GM23248 (cell line): ENCODE measurements around the gene TLL2.

Source experiments
- EZH2 ChIP-seq: fragments of 200-600 bp; sonication (generic); IDR thresholded peaks from 2 replicates; pipeline ENCODE4 v1.6.1; 2018; ENCODE audit warnings: antibody characterized with exemption, mild to moderate bottlenecking; ENCODE audit not compliant: insufficient read depth, poor library complexity, severe bottlenecking
- EZH2phosphoT487 ChIP-seq: fragments of 200-600 bp; sonication (generic); IDR thresholded peaks from 2 replicates; pipeline ENCODE4 v1.6.1; 2018; ENCODE audit warnings: antibody characterized with exemption, moderate library complexity, mild to moderate bottlenecking, low read depth; ENCODE audit not compliant: insufficient read depth

DNA sequence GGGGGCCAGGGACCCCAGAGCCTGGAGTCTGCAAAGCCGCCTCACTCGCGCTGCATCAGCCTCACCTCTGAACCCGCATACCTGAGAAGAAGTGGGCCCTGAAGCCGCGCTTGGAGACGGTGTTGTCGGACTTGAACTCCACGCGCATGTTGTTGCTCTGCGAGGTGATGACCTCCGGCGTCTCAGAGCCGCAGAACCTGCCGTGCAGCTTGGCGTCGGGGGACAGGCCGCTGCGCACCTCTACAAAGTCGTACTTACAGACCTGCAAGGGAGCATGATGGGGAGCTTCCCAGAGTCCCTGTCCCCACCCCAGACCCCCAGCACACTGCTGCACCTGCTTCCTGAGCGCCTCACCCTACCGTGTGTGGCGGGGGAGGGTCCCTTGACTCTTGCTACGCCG is 129.2 kb downstream of the TLL2 start:
- TF ChIP-seq EZH2 (no peak), EZH2phosphoT487 (no peak)
